Amniotic epithelial cell (primary cell): ENCODE data around the gene LRAT.
A peak's percentile ranks its signal among the peaks of the same experiment; 100 is the strongest.

Experiments used
- DNase-seq: peaks from one replicate; pipeline ENCODE4 v3.0.0-alpha.2; 2010; ENCODE audit warnings: low read depth

LRAT gene

GRCh38 chr4:154778264-154778663 is 34.5 kb downstream of the LRAT start:
- no peak for DNase-seq

- DNase-seq: peak; percentile 42
These were observed 35.7 kb downstream of the LRAT start for GRCh38 chr4:154779362-154779947.

- no peak for DNase-seq
These were observed 37.6 kb downstream of the LRAT start, which contains the start of gene RBM46 for GRCh38 chr4:154781126-154781982. RBM46 (plus strand) TSS chr4:154781272; CDS start chr4:154796753, 15,481 bp downstream.

- DNase-seq: no peak
These were observed 38.1 kb downstream of the LRAT start for GRCh38 chr4:154781983-154782293.
